LNCaP clone FGC (cell line): ENCODE results near the gene CNTROB.

Source experiments
- DNase-seq: peaks from one replicate; pipeline ENCODE4 v3.0.0-alpha.2; 2011; ENCODE audit warnings: low read depth
- H3K4me3 ChIP-seq: 2 replicates; pipeline ENCODE4 v1.5.1; 2011; ENCODE audit warnings: mild to moderate bottlenecking, low read depth, low read length, control low read depth
- CTCF ChIP-seq: IDR thresholded peaks from 2 replicates; pipeline ENCODE4 v1.5.1; 2012; ENCODE audit warnings: mild to moderate bottlenecking; ENCODE audit not compliant: control insufficient read depth, insufficient read depth; ENCODE audit errors: extremely low read depth

CNTROB gene

GRCh38 chr17:7959503-7960253, 27.7 kb downstream of the CNTROB start:
- DNase-seq, result no peak
- TF ChIP-seq CTCF, result no peak
- no peak overlapping the region for H3K4me3 ChIP-seq

- DNase-seq, result no peak
- H3K4me3 ChIP-seq, result no peak overlapping the region
- TF ChIP-seq CTCF, result no peak
These were observed 29.4 kb downstream of the CNTROB start for GRCh38 chr17:7961421-7961820.

- no peak for DNase-seq
- TF ChIP-seq CTCF, result no peak
- H3K4me3 ChIP-seq, result no peak overlapping the region
These were observed 35.7 kb downstream of the CNTROB start for GRCh38 chr17:7967751-7968150.

GRCh38 chr17:7969433-7969832, 37.4 kb downstream of the CNTROB start:
- H3K4me3 ChIP-seq, result no peak overlapping the region
- no peak for DNase-seq
- no peak for TF ChIP-seq CTCF

- no peak for TF ChIP-seq CTCF
- DNase-seq, result no peak
- no peak overlapping the region for H3K4me3 ChIP-seq
These were observed 39.6 kb downstream of the CNTROB start for GRCh38 chr17:7971651-7972050.

- no peak for DNase-seq
- H3K4me3 ChIP-seq, result no peak overlapping the region
- no peak for TF ChIP-seq CTCF
These were observed 40.3 kb downstream of the CNTROB start for GRCh38 chr17:7972131-7972785.
